K562 (cell line): ENCODE results near the gene PTK6.

Experiments used
- NFE2L1 ChIP-seq: fragments of 450-650 bp; IDR thresholded peaks from 2 replicates; pipeline ENCODE4 v1.6.1; 2016; ENCODE audit warnings: missing genetic modification characterization, low read depth, mild to moderate bottlenecking, missing compliant biosample characterization, moderate library complexity, borderline replicate concordance
- TARDBP ChIP-seq: fragments of 450-650 bp; IDR thresholded peaks from 2 replicates; pipeline ENCODE4 v1.6.1; 2016
- ZNF780A ChIP-seq: fragments of 250-450 bp; sonication (Bioruptor Pico); IDR thresholded peaks from 2 replicates; pipeline ENCODE4 v1.5.0; 2021; ENCODE audit warnings: mild to moderate bottlenecking
- TF ChIP-seq, protein P1 (sequence below), 3 experiments: IDR thresholded peaks in 2 of 3; conservative IDR thresholded peaks in 1 of 3; 2 replicates each; pipeline ENCODE4 v1.5.1; 2011 to 2012; ENCODE audit warnings: low read length in 3 of 3, mild to moderate bottlenecking in 3 of 3, control low read depth in 2 of 3, improper control_type of control experiment in 1 of 3, inconsistent platforms in 1 of 3, low read depth in 1 of 3, mixed read lengths in 1 of 3, moderate library complexity in 1 of 3; ENCODE audit not compliant: insufficient read depth in 2 of 3

DNA sequence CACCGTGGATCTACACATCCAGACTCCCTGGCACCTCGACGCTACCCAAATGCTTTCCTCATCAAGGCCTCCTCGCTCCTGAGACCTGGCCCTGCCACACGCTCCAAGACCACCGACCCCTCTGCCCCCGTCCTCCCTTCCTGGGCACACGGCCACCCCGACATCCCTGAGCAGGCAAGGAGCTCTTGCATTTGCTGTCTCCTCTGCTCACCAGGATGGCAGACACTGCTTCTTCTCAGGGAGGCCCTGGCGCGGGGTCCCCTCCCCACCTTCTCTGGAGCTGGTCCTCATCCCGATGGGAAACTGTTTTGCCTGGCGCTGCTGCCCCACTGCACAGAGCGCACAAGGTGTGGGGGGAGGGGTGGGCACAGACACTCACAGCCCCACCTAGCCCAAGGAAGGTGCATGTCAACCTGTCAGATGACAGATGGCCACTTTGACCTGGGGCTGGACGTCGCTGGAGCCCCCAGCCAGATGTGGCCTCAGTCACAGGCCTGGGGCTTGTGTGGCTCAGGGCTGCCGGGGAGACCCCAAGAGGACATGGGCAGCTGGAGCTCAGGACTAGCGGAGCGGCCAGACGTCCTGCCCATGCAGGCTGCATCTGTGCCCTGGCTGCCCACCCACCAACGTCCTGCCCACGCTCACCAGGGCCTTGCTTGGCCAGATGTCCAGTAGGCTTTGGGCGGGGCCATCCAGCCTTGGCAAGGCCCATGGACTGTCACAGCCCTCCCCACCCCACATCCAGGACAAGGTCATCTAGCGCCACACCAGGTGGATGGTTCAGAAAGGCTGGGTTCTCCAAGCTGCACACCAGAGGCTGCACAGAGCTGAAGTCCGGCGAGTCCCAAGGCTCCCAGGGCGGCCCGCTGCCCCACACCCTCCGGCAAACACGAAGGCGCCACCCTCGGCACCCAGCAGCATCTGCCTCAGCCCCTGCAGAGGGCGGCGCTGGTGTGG is 58.6 kb downstream of the PTK6 start:
- TF ChIP-seq TARDBP (no peak), NFE2L1 (tag) (no peak), ZNF780A (CRISPR knock-in tag) (no peak)
- TF ChIP-seq, protein P1, sequence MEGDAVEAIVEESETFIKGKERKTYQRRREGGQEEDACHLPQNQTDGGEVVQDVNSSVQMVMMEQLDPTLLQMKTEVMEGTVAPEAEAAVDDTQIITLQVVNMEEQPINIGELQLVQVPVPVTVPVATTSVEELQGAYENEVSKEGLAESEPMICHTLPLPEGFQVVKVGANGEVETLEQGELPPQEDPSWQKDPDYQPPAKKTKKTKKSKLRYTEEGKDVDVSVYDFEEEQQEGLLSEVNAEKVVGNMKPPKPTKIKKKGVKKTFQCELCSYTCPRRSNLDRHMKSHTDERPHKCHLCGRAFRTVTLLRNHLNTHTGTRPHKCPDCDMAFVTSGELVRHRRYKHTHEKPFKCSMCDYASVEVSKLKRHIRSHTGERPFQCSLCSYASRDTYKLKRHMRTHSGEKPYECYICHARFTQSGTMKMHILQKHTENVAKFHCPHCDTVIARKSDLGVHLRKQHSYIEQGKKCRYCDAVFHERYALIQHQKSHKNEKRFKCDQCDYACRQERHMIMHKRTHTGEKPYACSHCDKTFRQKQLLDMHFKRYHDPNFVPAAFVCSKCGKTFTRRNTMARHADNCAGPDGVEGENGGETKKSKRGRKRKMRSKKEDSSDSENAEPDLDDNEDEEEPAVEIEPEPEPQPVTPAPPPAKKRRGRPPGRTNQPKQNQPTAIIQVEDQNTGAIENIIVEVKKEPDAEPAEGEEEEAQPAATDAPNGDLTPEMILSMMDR (IDR thresholded peaks at IDR 0.05 in 2 of 3, conservative IDR thresholded peaks at IDR 0.05 in 1 of 3; ENCODE audit: insufficient read depth in 2 of 3, low read depth in 1 of 3, low read length in 3 of 3), result 0 out of 6 replicates have a peak, but pooled peaks of 1 of the 3 experiments have one; percentile 4
